Esophagus squamous epithelium (tissue), 4 donors: Measurements from ENCODE around the gene RTN1.

ENCODE experiments used
- CTCF ChIP-seq, 6 experiments: fragments of 450-650 bp in 4 of 6; fragments of 200-600 bp in 2 of 6; sonication (generic) in 2 of 6; IDR thresholded peaks; one replicate each; pipeline ENCODE4 v1.5.1; 2016 to 2019; ENCODE audit warnings: antibody characterized with exemption in 6 of 6, mild to moderate bottlenecking in 4 of 6, moderate library complexity in 4 of 6
- POLR2A ChIP-seq, 4 donors: fragments of 450-650 bp; IDR thresholded peaks; one replicate each; pipeline ENCODE4 v1.6.1; 2017; ENCODE audit warnings: antibody characterized with exemption in 4 of 4, mild to moderate bottlenecking in 4 of 4, moderate library complexity in 3 of 4

DNA sequence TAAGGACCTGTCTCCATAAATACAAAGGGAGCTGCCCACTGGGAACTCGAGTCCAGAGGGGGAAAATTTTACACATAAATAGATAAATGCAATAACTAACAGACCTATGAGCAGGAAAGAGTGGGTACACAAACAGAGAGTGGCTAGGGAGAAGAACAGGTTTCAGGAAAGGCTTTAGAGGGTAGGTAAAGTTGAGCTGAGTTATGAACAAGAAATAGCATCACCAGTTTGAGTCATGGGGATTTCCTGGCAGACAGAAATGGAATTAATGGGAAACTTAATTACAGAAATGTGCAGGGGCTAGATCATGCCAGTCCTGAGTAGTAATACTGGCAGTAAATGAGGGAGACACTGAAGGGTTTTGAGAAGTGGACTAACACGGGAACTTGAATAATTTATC, 236.0 kb downstream of the RTN1 start:
- no peak for TF ChIP-seq CTCF (IDR thresholded peaks at IDR 0.05)
- no peak for TF ChIP-seq POLR2A (IDR thresholded peaks at IDR 0.05)
